GM21390 (cell line): ENCODE data around the gene ZCCHC7.

Experiments used
- ATAC-seq: cut with Tn5 transposase; IDR thresholded peaks from one replicate; pipeline ENCODE4 v1.9.1; 2021; ENCODE audit not compliant: unreplicated experiment

The ZCCHC7 gene

GRCh38 chr9:37332578-37332977, 212.2 kb downstream of the ZCCHC7 start:
- ATAC-seq, result no peak

- ATAC-seq, result no peak
Observed at GRCh38 chr9:37333288-37333687, 212.9 kb downstream of the ZCCHC7 start.

- no peak for ATAC-seq
Observed at GRCh38 chr9:37335238-37335637, 214.9 kb downstream of the ZCCHC7 start.

GRCh38 chr9:37336150-37336549, 215.8 kb downstream of the ZCCHC7 start:
- ATAC-seq, result no peak

GRCh38 chr9:37337301-37337890, 217.0 kb downstream of the ZCCHC7 start:
- ATAC-seq, result no peak

GRCh38 chr9:37338218-37338617, 217.8 kb downstream of the ZCCHC7 start:
- ATAC-seq, result no peak

GRCh38 chr9:37339923-37340322, 219.5 kb downstream of the ZCCHC7 start:
- no peak for ATAC-seq

GRCh38 chr9:37340961-37341360, 220.6 kb downstream of the ZCCHC7 start:
- no peak for ATAC-seq

- no peak for ATAC-seq
Observed at GRCh38 chr9:37341704-37342103, 221.3 kb downstream of the ZCCHC7 start.

GRCh38 chr9:37342493-37342892, 222.1 kb downstream of the ZCCHC7 start:
- no peak for ATAC-seq

GRCh38 chr9:37342895-37343294, 222.5 kb downstream of the ZCCHC7 start:
- no peak for ATAC-seq

- no peak for ATAC-seq
Observed at GRCh38 chr9:37343724-37344123, 223.3 kb downstream of the ZCCHC7 start.

GRCh38 chr9:37345038-37345437, 224.7 kb downstream of the ZCCHC7 start:
- ATAC-seq, result no peak

- ATAC-seq, result no peak
Observed at GRCh38 chr9:37348917-37349316, 228.5 kb downstream of the ZCCHC7 start.

GRCh38 chr9:37350486-37351190, 230.3 kb downstream of the ZCCHC7 start:
- no peak for ATAC-seq

GRCh38 chr9:37353791-37354190, 233.4 kb downstream of the ZCCHC7 start:
- no peak for ATAC-seq

- no peak for ATAC-seq
Observed at GRCh38 chr9:37362430-37362829, 242.1 kb downstream of the ZCCHC7 start.

GRCh38 chr9:37363124-37363523, 242.8 kb downstream of the ZCCHC7 start:
- no peak for ATAC-seq

- ATAC-seq, result no peak
Observed at GRCh38 chr9:37364136-37364535, 243.8 kb downstream of the ZCCHC7 start.

GRCh38 chr9:37364751-37365360, 244.5 kb downstream of the ZCCHC7 start:
- no peak for ATAC-seq

GRCh38 chr9:37369671-37370070, 249.3 kb downstream of the ZCCHC7 start:
- ATAC-seq, result no peak

GRCh38 chr9:37370282-37370681, 249.9 kb downstream of the ZCCHC7 start:
- ATAC-seq, result no peak
